HG03064 (cell line): ENCODE measurements around the gene RBM27.
"Not testable (repeated sequence)": the region's sequence is repeated elsewhere in the genome, so short reads cannot be mapped to it uniquely, and the experiment has no call there.

Experiments
- ATAC-seq: cut with Tn5 transposase; IDR thresholded peaks from one replicate; pipeline ENCODE4 v1.9.1; 2021; ENCODE audit warnings: low read depth; ENCODE audit not compliant: unreplicated experiment

The RBM27 gene

DNA sequence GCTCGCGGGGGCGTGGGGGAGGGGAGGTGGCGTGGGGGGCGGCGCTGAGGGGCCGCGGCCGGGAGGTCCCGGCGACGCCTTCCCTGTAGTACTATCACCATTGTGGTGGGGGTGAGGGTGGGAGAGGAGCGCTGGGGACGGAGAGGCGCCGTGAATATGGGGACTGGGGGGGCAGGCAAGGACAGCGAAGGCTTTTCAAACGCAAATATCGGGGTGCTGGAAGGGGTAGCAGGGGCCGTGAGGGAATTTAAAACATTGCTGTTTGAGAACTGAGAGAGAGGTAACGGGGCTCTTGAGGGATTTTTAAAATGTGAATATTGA lies 427 bp downstream of the RBM27 start:
- ATAC-seq: no peak

DNA sequence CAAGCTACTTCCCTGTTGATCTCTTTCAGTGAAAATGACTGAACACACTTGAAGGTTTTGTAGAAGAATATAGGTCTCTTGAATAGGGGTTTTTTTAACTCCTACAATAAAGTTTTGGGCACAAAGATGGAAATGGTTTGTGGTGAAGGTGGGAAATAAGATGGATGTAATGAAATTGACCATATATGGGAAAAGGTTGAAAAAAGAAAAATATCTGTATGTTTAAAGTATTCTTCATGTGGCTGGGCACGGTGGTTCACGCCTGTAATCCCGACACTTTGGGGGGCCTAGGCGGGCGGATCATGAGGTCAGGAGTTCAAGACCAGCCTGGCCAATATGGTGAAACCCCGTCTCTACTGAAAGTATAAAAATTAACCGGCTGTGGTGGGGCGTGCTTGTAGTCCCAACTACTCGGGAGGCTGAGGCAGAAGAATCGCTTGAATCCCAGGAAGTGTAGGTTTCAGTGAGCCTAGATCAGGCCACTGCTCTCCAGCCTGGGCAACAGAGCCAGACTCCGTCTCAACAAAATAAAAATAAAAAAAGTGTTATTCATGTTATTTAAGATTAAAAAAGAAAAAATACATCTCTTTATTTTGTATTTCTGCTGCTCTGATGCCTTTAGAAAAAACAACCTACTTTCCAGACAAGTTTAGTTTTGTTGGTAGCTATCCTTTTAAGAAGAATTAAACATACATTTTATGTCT lies 2.2 kb downstream of the RBM27 start:
- ATAC-seq: no peak

DNA sequence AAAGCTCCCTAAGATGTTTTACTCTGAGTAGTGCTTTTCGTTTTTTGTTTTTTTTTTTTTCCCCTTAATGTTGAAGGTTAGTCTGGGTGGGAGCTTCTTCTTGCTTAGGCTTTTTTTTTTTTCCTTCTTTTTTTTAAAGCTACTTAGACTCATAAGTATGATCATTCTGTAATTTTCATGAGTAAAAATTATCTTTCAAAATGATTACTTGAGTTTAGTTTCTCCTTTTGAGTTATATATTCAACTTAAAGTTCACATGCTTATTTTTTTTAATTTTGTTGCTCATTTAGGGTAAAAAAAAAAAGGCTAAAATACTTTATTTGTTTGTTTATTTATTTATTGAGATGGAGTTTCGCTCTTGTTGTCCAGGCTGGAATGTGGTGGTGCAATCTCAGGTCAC lies 2.9 kb downstream of the RBM27 start:
- no peak for ATAC-seq

DNA sequence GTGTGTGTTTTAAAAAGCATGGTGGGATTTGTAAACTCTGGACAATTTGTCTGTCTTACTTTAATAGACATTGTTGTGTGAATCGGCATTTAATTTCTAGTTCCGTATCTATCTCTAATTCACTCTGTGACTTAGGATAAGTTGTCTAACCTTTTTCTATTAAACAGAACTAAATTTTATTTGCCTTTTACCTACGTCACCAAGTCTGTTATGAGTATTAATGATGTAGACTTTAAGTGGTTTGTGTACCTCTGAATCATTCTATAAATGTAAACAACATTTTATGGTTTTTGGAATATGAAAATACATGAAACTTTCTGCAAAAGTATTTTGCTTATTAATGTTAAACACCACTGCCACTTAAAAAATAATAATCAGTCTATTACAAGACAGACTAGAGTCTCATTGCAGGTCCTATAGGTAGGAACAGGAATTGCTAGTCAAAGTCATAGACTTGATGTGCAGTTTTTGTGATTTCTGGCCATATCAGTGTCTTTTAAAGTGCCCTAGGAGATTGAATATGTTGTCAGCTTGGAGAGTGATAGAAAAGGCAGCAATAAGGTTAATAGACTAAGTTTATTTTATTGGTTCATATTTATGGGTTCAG lies 5.6 kb downstream of the RBM27 start:
- no peak for ATAC-seq

DNA sequence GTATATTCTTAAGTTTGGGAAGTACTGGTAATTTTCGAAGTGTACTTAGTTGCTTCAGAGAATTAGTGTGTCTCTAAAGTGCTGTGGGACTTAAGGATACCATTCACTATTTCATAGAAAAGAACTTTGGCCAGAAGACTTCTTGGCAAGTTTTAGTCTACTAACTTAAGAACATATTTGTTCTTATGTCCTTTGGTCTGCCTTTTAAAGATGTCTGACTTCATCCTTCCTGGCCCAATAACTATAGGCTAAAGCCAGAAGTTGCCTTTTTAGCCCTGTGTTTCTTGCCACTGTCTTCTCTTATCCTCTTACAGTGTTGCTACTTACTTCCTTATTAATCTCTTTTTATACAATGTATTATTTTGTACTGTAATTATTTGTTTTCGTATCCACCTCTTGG lies 6.3 kb downstream of the RBM27 start:
- ATAC-seq: no peak

DNA sequence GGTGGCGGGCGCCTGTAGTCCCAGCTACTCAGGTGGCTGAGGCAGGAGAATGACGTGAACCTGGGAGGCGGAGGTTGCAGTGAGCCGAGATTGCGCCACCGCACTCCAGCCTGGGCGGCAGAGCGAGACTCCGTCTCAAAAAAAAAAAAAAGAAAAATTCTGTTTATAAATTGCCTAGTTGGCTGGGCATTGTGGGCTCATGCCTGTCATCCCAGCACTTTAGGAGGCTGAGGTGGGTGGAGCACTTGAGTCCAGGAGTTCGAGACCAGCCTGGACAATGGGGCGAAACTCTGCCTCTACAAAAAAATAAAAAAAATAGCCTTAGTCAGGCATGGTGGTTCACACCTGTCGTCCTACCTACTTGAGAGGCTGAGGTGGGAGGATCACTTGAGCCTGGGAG lies 7.4 kb downstream of the RBM27 start:
- ATAC-seq: not testable (repeated sequence)

DNA sequence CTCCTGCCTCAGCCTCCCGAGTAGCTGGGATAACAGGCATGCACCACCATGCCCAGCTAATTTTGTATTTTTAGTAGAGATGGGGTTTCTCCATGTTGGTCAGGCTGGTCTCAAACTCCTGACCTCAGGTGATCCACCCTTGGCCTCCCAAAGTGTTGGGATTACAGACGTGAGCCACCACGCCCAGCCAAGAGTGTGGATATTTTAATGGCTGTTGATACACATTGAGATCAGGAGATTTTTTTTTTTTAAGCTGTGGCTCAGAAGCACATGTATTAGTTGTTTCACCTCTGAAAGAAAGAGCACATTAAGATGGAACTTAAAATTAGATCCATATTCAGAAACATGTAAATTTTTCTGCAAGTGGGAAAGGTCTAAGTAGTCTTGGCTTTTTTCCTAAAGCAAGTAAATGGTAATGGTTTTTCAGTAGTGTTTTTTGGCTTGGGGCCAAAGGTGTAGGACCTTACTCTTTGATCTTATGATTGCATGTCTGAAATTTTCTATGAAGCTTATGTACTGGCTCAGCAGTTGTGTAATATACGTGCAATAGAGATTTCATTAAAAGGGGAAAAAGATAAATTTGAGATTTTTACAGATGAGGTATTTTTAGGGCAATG lies 9.9 kb downstream of the RBM27 start:
- ATAC-seq: no peak

GRCh38 chr5:146214881-146215280 lies 11.5 kb downstream of the RBM27 start:
- ATAC-seq: peak; percentile 55

DNA sequence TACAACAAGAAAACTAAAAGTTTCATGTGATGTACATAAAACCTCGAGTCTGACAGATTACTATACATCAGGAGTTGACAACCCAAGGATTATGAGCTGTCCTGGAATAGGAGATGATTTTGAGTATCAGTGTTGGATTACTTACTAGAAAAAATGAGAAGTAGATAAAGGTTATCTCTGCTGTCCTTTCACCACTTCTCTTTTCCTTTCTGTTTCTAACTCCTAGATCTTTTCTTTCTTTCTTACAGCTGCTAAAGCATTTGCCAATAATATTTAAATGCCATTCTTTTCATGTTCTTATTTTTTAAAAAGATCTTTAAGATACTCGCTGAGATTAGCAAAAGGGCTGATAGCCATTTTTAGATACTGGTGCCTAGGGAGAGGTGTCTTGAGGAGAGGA lies 14.8 kb downstream of the RBM27 start:
- ATAC-seq: no peak

DNA sequence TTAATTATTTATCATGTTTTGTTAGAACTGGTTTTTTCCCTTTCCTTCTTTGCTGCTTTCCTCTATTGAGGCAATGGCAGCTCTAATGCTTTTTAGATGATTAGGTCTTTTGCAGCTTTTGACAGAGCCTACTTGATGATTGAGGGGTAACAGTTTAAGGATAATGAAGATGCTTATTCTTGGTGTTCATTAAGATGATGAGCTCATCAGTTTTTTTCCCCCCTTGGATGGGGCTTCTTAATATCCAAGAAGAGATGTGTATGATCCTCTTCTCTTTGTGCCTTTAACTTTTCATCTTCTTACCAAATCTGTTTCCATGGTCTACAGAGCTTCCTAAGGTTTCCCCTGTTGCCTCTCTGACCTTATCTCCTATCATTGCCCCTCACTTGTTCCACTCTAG lies 15.8 kb downstream of the RBM27 start:
- no peak for ATAC-seq

DNA sequence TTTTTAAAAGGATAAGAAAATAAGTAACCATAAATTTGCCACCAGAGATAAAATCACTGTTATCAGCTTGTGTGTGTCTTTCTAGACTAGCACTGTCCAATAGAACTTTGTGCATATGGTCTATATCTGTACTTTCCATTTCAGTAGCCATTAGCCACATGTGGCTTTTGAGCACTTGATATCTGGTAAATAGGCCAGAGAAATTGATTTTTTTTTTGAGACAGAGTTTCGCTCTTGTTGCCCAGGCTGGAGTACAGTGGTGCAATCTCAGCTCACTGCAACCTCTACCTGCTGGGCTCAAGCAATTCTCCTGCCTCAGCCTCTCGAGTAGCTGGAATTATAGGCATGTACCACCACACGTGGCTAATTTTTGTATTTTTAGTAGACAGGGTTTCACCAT lies 17.8 kb downstream of the RBM27 start:
- no peak for ATAC-seq

DNA sequence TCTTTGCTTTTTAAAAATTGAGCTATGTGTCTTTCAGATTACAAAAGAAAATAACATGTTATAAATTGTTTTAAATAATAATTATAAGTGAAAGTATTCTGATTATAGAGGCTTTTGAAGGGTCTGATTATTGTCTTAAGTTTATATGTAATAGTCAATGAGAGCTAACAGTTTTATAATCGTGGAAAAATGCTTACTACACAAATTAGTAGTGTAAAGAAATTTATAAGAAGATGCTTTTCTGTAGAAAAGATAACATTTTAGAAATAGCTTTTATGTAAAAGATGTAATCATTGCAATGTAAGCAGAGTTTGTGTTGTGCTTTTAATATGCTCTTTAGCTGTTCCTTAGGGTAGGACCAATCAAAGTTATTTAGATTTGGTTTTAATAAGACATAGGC lies 18.6 kb downstream of the RBM27 start:
- no peak for ATAC-seq

GRCh38 chr5:146223179-146223578 lies 19.8 kb downstream of the RBM27 start:
- ATAC-seq: no peak

DNA sequence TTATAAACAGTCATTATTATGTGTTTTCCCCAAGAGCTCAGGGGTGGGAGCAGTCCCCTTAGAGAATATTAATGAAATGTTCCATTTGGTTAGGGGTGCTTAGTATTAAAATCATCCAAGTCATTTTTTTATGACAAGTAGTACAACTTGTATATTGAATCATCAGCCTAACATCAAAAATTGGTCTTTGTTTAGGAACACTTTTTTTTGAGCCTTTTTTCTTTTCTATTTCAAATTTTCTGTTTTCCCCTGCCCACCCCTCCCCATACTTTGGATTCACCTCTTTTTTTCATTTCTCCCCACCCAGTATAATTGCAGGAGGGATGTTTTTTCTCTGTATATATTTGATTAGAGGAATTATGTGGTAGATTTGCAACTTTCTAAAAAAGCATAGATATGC lies 25.8 kb downstream of the RBM27 start:
- no peak for ATAC-seq

DNA sequence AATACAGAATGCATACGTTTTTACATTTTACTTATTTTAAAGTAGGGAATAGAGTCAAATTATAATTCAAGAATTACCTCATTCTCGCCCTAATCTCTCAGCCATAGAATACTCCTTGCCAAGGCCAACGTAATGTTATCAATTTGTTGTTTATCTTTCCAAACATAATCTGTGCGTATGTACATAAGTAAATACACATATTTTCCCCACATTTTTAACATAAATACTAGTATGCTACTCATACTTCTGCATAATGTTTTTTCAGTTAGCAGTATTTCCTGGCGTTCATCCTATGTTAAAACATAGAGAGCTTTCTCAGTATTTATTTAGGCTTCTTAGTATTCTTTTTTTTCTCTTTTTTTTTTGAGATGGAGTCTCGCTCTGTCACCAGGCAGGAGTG lies 28.8 kb downstream of the RBM27 start:
- no peak for ATAC-seq

GRCh38 chr5:146233441-146233840 lies 30.0 kb downstream of the RBM27 start:
- no peak for ATAC-seq

DNA sequence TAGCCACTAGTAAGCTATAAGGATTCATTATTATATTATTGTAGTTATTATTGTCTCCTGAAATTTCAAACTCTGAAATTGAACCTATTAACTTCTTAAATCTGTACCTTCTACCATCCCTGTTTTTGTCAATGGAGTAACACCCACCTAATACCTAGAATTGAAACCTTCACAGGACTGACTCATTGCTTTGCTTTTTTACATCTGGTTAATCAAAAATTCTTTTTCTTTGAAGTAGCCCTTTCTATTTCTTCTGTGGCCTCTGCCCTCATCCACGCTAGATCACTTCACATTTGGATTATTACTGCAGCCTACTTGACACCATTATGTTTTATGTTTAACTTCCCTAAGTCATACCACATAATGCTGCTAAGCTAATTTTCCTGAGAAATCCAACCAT lies 35.6 kb downstream of the RBM27 start:
- peak; percentile 73 for ATAC-seq

- ATAC-seq: no peak
Observed at GRCh38 chr5:146240951-146241350, 37.5 kb downstream of the RBM27 start.

DNA sequence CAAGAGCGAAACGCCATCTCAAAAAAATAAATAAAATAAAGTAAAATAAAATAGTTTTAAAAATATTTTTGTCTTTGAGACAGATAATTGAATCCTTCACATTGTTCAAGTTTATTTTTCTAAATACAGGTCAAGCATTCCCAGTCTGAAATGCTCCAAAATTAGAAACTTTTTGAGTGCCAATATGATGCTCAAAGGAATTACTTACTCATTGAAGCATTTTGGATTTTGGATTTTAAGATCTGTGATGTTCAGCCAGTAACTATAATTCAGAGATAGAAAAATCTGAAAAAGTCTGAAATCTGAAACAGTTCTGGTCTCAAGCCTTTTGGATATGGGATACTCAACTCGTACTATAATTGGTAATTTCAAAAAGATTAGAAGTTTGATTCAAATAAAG lies 39.8 kb downstream of the RBM27 start:
- no peak for ATAC-seq

GRCh38 chr5:146248561-146248960 lies 45.2 kb downstream of the RBM27 start:
- no peak for ATAC-seq

GRCh38 chr5:146249801-146250200 lies 46.4 kb downstream of the RBM27 start:
- ATAC-seq: no peak
